GM12801 (cell line): ENCODE results near the gene LRSAM1.

ENCODE experiments used
- CTCF ChIP-seq: IDR thresholded peaks from one replicate; pipeline ENCODE4 v1.5.1; 2011; ENCODE audit warnings: control low read depth; ENCODE audit not compliant: insufficient read length; ENCODE audit errors: extremely low read depth

LRSAM1 gene

GRCh38 chr9:127493592-127494303 is 42.4 kb downstream of the LRSAM1 start:
- TF ChIP-seq CTCF, result no peak

GRCh38 chr9:127494304-127494702 is 43.0 kb downstream of the LRSAM1 start:
- no peak for TF ChIP-seq CTCF

DNA sequence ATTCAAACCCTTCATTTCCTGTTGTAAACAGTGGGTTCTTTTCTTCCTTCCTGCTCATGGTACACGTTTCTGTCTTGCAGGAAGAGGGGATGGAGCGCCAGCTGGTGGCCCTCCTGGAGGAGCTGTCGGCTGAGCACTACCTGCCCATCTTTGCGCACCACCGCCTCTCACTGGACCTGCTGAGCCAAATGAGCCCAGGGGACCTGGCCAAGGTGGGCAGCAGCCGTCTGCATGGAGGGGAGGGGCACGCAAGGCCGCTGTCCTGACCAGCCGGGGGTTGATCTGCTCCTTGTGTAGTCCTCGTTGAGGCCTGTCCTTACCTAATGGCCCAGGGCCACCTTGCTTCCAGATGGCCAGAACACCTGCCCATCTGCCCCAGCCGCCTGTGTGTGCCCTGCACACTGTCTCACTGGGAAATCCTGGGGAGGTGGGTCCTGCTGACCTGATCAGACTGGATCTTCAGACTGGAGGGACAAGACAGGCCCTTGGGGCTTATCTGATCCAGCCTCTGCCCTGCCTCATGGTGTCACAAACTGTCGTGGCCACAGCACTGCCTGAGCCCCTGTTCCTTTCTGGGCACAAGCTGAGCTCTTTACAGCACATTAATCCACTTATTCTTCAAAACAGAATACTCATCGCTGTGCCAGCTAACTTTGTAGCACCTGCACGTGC is 44.7 kb downstream of the LRSAM1 start:
- no peak for TF ChIP-seq CTCF

DNA sequence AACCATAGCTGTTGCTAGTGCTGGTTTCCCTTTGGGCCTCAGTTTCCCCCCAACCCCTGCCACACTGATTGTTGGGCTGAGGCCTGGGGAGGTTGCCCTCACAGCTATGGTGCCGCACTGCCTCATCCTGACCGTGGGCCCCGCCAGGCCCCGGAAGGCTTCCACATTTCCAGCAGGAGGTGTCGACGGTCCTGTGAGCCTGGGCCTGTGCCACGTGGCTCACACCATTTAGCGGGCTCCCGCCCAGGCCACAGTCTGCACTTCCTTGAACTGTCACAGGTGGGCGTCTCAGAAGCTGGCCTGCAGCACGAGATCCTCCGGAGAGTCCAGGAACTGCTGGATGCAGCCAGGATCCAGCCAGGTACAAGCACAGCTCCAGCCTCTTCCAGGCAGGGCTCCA is 45.7 kb downstream of the LRSAM1 start:
- no peak for TF ChIP-seq CTCF

DNA sequence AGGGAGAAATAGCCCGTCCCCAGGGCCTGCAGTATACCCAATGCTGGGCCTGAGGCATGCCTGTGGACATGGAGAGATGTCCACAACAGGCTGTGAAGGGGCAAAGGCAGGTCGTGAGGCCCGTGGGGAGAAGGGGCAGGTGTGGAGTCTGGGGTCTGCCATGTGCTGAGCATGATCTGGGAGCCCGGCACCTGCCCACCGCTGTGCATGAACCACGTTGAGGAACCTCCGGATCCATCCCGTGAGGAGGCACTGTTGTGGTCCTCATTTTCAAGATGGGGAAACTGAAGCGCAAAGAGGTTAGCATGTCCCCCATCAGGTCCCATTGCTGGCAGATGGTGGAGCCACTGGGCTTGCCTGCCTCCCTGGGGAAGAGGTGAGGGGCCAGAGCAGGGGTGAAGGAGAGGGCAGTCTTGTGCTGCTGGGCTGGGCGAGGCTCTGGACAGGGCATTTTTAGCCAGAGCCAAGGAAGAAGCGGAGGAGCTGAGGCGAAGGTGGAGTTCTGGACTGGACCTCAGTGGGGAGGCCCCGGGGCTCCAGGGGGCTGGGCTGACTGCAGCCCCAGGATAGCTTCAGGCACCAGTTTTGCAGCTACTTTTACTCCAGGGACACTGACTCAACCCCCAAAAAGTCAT is 46.5 kb downstream of the LRSAM1 start:
- TF ChIP-seq CTCF, result no peak

- TF ChIP-seq CTCF, result no peak
Observed at GRCh38 chr9:127498298-127498697, 47.0 kb downstream of the LRSAM1 start.

DNA sequence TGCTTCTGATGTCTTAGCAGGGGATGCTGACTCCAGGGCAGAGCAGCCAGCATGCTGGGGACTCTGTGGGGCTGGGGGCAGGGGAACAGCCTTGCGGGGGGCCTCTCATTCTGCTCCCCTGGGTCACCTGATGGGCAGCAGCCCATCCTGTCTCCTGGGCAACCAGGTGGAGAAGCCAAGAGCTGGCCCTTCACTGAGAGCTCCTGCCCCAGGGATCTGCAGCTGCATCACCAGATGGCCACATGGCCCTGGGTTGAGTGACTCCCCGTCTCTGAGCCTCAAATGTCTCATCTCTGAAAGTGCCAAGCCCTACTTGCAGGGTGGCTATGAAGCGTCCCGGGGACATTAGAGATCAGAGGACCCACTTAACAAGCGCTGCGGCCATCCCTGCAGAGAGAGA is 49.1 kb downstream of the LRSAM1 start:
- TF ChIP-seq CTCF, result no peak
